HG02588 (cell line): ENCODE measurements around the gene TBC1D20.
"Not testable (repeated sequence)": the region's sequence is repeated elsewhere in the genome, so short reads cannot be mapped to it uniquely, and the experiment has no call there.

Experiments used
- ATAC-seq: cut with Tn5 transposase; IDR thresholded peaks from one replicate; pipeline ENCODE4 v1.9.1; 2021; ENCODE audit warnings: mild to moderate bottlenecking, moderate library complexity; ENCODE audit not compliant: unreplicated experiment

The TBC1D20 gene

GRCh38 chr20:402898-403581 is 59.3 kb downstream of the TBC1D20 start:
- ATAC-seq = no peak

GRCh38 chr20:402496-402885 is 59.8 kb downstream of the TBC1D20 start:
- ATAC-seq = no peak

GRCh38 chr20:401682-402495 is 60.4 kb downstream of the TBC1D20 start:
- ATAC-seq = no peak

- no peak for ATAC-seq
These were observed 61.7 kb downstream of the TBC1D20 start for GRCh38 chr20:400454-401275.

GRCh38 chr20:400128-400453 is 62.2 kb downstream of the TBC1D20 start:
- no peak for ATAC-seq

- no peak for ATAC-seq
These were observed 63.1 kb downstream of the TBC1D20 start for GRCh38 chr20:399182-399707.

- no peak for ATAC-seq
These were observed 64.7 kb downstream of the TBC1D20 start for GRCh38 chr20:397432-398237.

- ATAC-seq = no peak
These were observed 65.5 kb downstream of the TBC1D20 start for GRCh38 chr20:396619-397431.

- no peak for ATAC-seq
These were observed 66.1 kb downstream of the TBC1D20 start for GRCh38 chr20:396252-396618.

GRCh38 chr20:393296-393695 is 69.0 kb downstream of the TBC1D20 start:
- not testable (repeated sequence) for ATAC-seq

GRCh38 chr20:391041-391711 is 71.2 kb downstream of the TBC1D20 start:
- no peak for ATAC-seq

- ATAC-seq = no peak
These were observed 73.1 kb downstream of the TBC1D20 start for GRCh38 chr20:389220-389619.

GRCh38 chr20:388034-388994 is 74.0 kb downstream of the TBC1D20 start:
- ATAC-seq = no peak

- ATAC-seq = no peak
These were observed 74.8 kb downstream of the TBC1D20 start for GRCh38 chr20:387520-387919.

GRCh38 chr20:386634-387033 is 75.7 kb downstream of the TBC1D20 start:
- ATAC-seq = not testable (repeated sequence)
